DND-41 (cell line): ENCODE data around the gene YIPF4.

Experiments
- EZH2 ChIP-seq: IDR thresholded peaks from 3 replicates; pipeline ENCODE4 v1.6.1; 2012; ENCODE audit warnings: borderline replicate concordance, low read depth, mild to moderate bottlenecking, moderate library complexity, low read length, inconsistent platforms; ENCODE audit not compliant: severe bottlenecking
- TF ChIP-seq, protein P1 (sequence below): IDR thresholded peaks from 2 replicates; pipeline ENCODE4 v1.5.1; 2012; ENCODE audit warnings: borderline replicate concordance, low read length, moderate library complexity, mild to moderate bottlenecking; ENCODE audit not compliant: poor library complexity, severe bottlenecking; ENCODE audit errors: extremely low read depth

DNA sequence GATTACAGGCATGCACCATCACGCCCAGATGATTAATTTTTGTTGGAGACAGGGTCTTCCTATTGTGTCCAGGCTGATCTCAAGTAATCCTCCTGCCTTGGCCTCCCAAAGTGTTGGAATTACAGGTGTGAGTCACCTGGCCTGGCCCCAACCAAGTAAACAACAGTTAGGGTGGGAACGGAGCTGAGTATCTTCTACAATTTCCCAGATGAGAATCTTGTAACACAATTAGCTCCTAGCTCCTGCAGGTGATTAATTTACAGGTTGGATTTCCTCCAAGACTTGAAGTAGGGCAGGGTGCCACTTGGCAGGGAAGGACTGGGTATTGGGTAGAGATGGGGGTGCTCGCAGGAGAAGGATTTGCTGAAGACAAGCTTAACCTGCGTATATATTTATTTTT lies 30.8 kb upstream of the YIPF4 start:
- TF ChIP-seq, protein P1, sequence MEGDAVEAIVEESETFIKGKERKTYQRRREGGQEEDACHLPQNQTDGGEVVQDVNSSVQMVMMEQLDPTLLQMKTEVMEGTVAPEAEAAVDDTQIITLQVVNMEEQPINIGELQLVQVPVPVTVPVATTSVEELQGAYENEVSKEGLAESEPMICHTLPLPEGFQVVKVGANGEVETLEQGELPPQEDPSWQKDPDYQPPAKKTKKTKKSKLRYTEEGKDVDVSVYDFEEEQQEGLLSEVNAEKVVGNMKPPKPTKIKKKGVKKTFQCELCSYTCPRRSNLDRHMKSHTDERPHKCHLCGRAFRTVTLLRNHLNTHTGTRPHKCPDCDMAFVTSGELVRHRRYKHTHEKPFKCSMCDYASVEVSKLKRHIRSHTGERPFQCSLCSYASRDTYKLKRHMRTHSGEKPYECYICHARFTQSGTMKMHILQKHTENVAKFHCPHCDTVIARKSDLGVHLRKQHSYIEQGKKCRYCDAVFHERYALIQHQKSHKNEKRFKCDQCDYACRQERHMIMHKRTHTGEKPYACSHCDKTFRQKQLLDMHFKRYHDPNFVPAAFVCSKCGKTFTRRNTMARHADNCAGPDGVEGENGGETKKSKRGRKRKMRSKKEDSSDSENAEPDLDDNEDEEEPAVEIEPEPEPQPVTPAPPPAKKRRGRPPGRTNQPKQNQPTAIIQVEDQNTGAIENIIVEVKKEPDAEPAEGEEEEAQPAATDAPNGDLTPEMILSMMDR, result no peak
- no peak for TF ChIP-seq EZH2
